Subcutaneous abdominal adipose tissue (tissue), 5 donors: ENCODE data around the gene SLC12A2.

Experiments
- H3K27ac ChIP-seq: one replicate; pipeline ENCODE4 v1.7.0; 2013; ENCODE audit warnings: low read depth, mild to moderate bottlenecking, inconsistent platforms, low read length, moderate library complexity
- H3K27me3 ChIP-seq, 5 donors: one replicate each; pipeline ENCODE4 v1.7.0; 2013; ENCODE audit warnings: low read length in 5 of 5, inconsistent platforms in 1 of 5; ENCODE audit not compliant: control insufficient read depth in 5 of 5, insufficient read depth in 4 of 5
- H3K36me3 ChIP-seq, 5 donors: one replicate each; pipeline ENCODE4 v1.7.0; 2013; ENCODE audit warnings: low read length in 5 of 5; ENCODE audit not compliant: control insufficient read depth in 5 of 5, insufficient read depth in 5 of 5
- H3K4me1 ChIP-seq, 5 donors: one replicate each; pipeline ENCODE4 v1.7.0; 2013; ENCODE audit warnings: low read length in 5 of 5, mild to moderate bottlenecking in 3 of 5, moderate library complexity in 1 of 5; ENCODE audit not compliant: control insufficient read depth in 5 of 5, insufficient read depth in 5 of 5
- H3K4me3 ChIP-seq, 5 donors: one replicate each; pipeline ENCODE4 v1.7.0; 2013; ENCODE audit warnings: low read length in 5 of 5, low read depth in 1 of 5
- H3K9ac ChIP-seq, 5 donors: one replicate each; pipeline ENCODE4 v1.7.0; 2013; ENCODE audit warnings: low read length in 5 of 5, mild to moderate bottlenecking in 4 of 5, moderate library complexity in 3 of 5
- H3K9me3 ChIP-seq, 5 donors: one replicate each; pipeline ENCODE4 v1.7.0; 2013; ENCODE audit warnings: low read length in 5 of 5; ENCODE audit not compliant: control insufficient read depth in 5 of 5
- donor health status: healthy.
- donor health status: healthy.
- donor health status: healthy.
- donor health status: healthy.
- donor health status: healthy.

The SLC12A2 gene

DNA sequence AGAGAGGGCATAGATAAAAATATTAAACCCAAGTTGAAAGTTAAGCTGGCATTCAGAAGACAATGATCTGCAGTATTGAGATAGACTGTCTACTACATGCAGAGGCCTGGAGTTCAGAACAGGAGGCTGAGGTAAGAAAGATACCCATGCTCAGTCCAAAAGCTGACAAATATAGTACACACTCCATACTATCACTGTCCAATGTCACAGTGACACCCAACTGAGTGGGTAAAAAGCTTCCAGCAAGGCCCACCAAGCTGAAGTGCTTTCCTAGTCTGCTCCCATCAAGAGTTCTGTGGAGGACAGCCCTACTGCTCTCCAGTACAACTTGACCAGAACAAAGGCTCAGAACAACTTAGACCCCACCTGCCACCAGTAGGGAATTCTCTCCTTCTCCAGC is 124.9 kb downstream of the SLC12A2 start:
- H3K27me3 ChIP-seq, result peaks cover 0 to 6% (median 0%) of the 10 kb centered on the region in 5 donors
- no peak overlapping the region for H3K9ac ChIP-seq
- H3K36me3 ChIP-seq, result no peaks in the 10 kb centered on the region
- H3K4me1 ChIP-seq, result no peaks in the 10 kb centered on the region
- H3K27ac ChIP-seq, result no peak overlapping the region
- no peaks in the 10 kb centered on the region for H3K9me3 ChIP-seq
- H3K4me3 ChIP-seq, result no peak overlapping the region

DNA sequence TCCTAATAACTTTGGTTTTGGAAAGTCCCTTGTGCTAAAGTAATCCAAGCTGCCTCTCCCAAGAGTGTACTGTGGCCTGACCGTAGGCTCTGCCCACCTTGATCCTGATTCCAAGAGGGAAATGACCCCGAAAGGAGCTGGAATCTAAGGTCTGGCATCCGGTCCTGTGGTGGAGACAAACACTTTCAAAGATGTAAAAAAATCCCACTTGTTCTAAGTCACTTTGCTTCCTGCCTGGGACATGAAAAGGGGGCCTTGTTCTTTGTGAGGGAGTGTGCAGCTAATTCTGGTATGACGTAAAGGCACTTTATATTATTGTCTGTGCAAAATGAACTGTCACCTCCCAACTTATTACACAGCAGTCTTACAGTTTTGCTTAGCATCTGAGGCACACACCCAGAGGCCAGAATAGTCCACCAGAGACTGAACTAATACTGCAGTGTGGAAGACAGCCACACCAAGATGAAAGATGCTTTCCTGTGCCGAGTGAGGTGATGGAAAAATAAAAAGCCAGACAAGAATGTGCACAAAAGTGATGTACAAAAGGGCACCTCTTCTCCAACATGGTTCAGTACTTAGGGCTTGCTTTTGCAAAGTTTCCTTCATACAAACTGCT is 128.7 kb downstream of the SLC12A2 start:
- H3K27ac ChIP-seq, result no peak overlapping the region
- H3K27me3 ChIP-seq, result peaks cover 0 to 6% (median 0%) of the 10 kb centered on the region in 5 donors
- H3K36me3 ChIP-seq, result no peaks in the 10 kb centered on the region
- H3K9me3 ChIP-seq, result no peaks in the 10 kb centered on the region
- H3K4me3 ChIP-seq, result no peak overlapping the region
- H3K4me1 ChIP-seq, result no peaks in the 10 kb centered on the region
- H3K9ac ChIP-seq, result no peak overlapping the region

DNA sequence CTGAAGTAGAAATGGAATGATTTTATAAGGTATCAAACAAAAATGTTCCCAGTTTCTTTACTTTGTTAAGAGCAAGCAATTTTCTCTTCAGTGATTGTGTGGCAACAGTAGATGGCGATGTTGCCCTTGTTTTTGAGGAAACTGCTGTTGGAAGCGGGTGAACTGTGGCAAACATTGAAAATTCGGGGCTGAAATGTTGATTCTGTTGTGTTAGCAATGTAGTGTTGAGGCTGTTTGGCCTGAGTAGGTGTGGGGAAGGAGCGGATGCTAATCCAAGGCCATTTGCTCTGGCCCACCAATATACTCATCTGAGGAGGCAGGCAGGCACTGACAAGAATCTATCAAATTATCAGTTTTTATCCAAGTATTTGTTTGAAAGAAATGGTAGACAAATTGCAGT is 129.8 kb downstream of the SLC12A2 start:
- Histone ChIP-seq H3K9me3 (no peaks in the 10 kb centered on the region), H3K36me3 (no peaks in the 10 kb centered on the region), H3K9ac (no peak overlapping the region)

DNA sequence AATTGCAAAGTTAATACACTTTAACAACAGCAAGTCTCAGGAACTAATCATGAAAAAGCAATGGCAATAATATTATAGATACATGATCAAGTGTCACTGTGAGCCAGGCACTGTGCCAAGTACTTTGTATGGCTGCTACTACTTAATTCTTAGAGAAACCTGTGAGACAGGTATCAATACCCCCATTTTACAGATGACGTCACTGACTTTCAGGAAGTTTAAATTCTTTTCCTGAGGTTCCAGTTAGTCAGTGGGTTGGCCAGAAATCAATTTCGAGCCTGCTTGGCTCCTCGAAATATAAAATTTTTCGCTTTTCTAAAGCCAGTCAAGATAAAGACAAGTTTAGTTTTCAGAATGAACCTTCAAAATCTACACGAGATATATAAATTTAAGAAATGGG is 130.3 kb downstream of the SLC12A2 start:
- H3K4me3 ChIP-seq, result no peak overlapping the region

More for the DNA sequence above, 129.8 kb downstream of the SLC12A2 start:
- H3K27me3 ChIP-seq, result peaks cover 0 to 6% (median 0%) of the 10 kb centered on the region in 5 donors
- H3K4me1 ChIP-seq, result no peaks in the 10 kb centered on the region
- H3K27ac ChIP-seq, result no peak overlapping the region
- no peak overlapping the region for H3K4me3 ChIP-seq

DNA sequence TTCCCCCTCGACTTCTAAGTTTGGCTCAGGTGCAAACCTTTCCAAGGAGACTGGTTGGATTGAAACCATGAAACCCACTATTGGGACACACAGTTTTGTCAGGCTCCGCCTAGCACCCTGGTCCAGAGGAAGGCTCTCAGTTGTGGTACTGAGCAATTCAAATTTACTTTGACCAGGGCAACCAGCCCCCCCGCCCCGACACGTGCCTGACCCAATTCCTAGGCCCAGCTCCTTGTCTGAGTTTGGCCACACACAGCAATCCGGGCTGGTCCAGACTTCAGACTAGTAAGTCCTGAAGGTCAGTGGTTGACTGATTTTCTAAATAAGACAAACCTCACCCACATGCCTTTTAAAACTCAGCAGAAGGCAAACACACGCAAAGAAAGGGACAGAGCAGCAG is 132.7 kb downstream of the SLC12A2 start:
- H3K4me1 ChIP-seq, result no peaks in the 10 kb centered on the region
- no peak overlapping the region for H3K9ac ChIP-seq
- H3K9me3 ChIP-seq, result no peaks in the 10 kb centered on the region
- no peak overlapping the region for H3K4me3 ChIP-seq
- H3K27me3 ChIP-seq, result no peaks in the 10 kb centered on the region
- H3K27ac ChIP-seq, result no peak overlapping the region
- H3K36me3 ChIP-seq, result no peaks in the 10 kb centered on the region

More for the DNA sequence above, 130.3 kb downstream of the SLC12A2 start:
- Histone ChIP-seq H3K36me3 (no peaks in the 10 kb centered on the region), H3K4me1 (no peaks in the 10 kb centered on the region), H3K27ac (no peak overlapping the region), H3K9ac (no peak overlapping the region), H3K9me3 (no peaks in the 10 kb centered on the region), H3K27me3 (peaks cover 0 to under 1% (median 0%) of the 10 kb centered on the region in 5 donors)

DNA sequence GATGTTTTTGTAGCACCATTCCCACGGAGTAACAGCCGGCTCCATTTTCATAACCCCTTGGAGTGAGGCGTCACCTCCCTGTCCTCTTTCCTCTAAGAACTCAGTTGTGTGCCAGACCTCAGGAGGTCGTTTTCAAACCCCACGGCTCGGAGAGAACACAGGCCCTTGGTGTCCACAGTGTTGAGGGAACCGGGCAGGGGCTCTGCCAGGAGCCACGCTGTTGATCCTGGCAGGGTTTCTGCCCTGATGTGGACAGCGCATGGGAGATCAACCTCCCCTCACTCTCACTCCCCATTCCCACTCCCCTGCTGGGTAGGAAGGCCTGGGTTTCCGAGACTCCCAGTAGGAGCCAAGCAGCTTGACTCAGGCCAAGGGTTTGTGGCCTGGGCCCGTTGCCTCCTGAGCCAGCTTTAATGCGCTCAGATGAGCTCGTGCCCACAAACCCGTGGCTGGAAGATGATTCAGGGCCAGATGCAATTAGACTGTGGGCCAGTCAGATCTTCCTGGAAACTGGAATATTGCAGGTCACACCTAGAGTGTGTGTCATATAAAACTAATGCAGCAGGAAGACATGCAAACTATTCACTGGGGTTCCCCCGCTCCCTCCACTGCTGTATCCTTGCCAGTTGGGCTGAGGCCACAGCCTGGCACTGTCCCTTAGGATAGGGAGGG is 133.4 kb downstream of the SLC12A2 start:
- Histone ChIP-seq H3K9ac (no peak overlapping the region), H3K27me3 (no peaks in the 10 kb centered on the region), H3K9me3 (no peaks in the 10 kb centered on the region), H3K4me3 (no peak overlapping the region), H3K27ac (no peak overlapping the region), H3K36me3 (no peaks in the 10 kb centered on the region), H3K4me1 (no peaks in the 10 kb centered on the region)

DNA sequence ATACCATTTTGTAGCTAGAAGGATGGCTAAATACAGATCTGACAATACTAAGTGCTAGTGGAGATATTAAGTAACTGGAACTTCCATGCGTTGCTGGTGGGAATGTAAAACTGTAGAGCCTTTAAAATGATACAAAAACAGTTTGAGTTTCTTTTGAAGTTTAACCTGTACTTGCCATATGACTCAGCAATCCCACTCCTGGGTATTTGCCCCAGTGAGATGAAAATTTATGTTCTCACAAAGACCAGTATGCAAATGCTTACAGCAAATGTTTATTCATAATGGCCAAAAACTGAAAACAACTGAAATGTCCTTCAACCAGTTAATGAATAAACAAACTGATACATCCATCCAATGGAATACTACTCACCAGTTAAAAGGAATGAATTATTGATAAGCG is 137.3 kb downstream of the SLC12A2 start:
- Histone ChIP-seq H3K9me3 (no peaks in the 10 kb centered on the region), H3K4me1 (no peaks in the 10 kb centered on the region), H3K9ac (no peak overlapping the region), H3K4me3 (no peak overlapping the region), H3K36me3 (no peaks in the 10 kb centered on the region), H3K27ac (no peak overlapping the region), H3K27me3 (no peaks in the 10 kb centered on the region)

DNA sequence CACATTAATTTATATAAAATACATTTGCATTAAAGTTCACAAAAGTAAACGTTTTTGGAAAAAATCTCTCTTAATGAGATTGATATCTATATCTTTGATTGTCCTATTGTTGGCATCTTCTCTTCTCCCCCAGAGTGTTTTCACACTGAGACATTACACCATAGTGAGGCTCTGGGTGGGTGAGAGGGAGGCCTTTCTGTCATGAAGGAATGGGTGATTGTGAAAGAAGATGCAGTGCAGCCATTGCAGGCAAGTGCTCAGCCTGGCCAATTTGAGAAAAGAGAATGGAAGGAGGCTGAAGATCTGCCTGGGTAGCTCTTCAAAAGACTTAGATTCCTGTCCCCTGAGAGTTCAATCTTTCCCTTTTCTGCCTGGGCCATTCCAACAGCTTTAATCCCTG is 140.8 kb downstream of the SLC12A2 start:
- H3K36me3 ChIP-seq, result no peaks in the 10 kb centered on the region
- no peak overlapping the region for H3K9ac ChIP-seq
- H3K27me3 ChIP-seq, result no peaks in the 10 kb centered on the region
- no peak overlapping the region for H3K27ac ChIP-seq
- no peaks in the 10 kb centered on the region for H3K4me1 ChIP-seq
- no peaks in the 10 kb centered on the region for H3K9me3 ChIP-seq
- no peak overlapping the region for H3K4me3 ChIP-seq

DNA sequence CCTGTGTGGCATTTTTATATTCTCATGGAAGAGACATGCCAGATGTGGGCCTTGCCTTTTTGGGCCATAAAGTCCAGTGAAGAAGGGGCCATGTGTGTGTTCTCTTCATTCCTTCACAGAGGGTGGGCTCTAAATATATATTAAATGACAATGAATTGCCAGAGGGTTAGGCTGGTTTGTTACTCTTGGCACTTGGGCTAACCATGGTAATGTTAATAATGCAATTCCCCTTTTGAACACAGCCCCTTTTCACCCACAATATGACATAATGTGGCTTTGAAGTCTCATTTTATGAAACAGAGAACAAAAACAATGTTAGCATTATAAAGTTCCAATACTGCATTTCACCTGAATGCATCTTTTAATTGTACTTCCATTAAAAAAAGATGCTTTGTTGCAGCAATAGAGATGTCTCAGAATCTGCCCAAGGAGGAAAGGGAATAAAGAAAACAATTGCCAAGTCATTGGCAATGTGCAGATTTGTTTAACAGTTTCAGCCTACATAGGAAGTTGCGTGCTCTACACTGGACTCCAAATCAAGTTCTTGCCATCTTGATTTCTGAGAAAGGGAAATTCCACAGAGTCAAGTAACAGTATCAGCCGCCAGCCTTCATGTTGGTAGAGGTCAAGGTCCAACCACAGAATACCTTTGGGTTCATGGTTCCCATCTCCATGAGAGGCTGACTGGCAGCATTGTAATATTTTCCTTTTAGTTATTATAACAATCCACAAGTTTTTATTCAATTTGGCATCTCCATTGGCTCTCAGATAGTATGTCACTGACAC is 141.9 kb downstream of the SLC12A2 start:
- H3K27me3 ChIP-seq, result no peaks in the 10 kb centered on the region
- no peaks in the 10 kb centered on the region for H3K36me3 ChIP-seq
- H3K27ac ChIP-seq, result no peak overlapping the region
- no peaks in the 10 kb centered on the region for H3K4me1 ChIP-seq
- H3K9me3 ChIP-seq, result no peaks in the 10 kb centered on the region
- no peak overlapping the region for H3K4me3 ChIP-seq
- H3K9ac ChIP-seq, result no peak overlapping the region

DNA sequence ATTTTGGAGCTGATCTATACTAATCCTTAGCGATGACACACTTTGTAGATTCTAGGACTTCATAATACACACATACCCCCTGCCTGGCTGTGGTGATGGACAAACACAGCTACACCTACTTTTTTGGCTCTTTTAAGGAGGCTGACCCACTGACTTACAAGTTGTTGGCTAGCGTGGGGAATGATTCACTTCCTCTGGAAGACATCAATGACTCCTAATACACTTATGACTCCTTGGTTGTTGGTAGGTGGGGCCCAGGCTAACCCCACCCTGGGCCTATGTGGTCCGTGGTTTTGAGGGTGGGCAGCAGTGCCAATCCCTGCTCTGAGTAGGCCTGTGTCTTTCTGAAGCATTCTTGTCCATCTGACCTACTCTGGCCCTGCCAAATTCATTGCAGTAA is 144.4 kb downstream of the SLC12A2 start:
- Histone ChIP-seq H3K9me3 (no peaks in the 10 kb centered on the region), H3K27me3 (no peaks in the 10 kb centered on the region), H3K4me1 (no peaks in the 10 kb centered on the region), H3K36me3 (no peaks in the 10 kb centered on the region), H3K27ac (no peak overlapping the region), H3K4me3 (no peak overlapping the region), H3K9ac (no peak overlapping the region)
